ENCODE measurements around the gene PPP1R15B.

DNA sequence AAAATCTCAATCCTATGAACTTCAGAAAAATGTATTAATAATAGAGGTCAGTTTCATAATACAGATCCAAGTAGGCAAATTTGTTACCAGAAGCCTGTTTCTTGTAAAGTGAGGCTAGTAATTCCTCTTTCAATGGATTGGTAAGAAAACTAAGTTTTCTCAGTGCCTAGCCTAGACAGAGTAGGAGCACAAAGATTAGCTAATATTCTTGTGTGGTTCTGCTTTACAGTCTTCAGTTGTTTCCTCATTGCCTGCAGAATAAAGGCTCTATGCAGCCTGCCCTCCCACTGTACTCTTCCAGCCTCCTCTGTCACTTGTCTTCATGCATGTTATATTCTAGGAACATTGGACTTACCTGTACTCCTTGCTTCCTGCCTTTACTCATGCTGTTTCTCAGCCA lies 2.4 kb upstream of the PPP1R15B start:
- TF ChIP-seq, protein P1, sequence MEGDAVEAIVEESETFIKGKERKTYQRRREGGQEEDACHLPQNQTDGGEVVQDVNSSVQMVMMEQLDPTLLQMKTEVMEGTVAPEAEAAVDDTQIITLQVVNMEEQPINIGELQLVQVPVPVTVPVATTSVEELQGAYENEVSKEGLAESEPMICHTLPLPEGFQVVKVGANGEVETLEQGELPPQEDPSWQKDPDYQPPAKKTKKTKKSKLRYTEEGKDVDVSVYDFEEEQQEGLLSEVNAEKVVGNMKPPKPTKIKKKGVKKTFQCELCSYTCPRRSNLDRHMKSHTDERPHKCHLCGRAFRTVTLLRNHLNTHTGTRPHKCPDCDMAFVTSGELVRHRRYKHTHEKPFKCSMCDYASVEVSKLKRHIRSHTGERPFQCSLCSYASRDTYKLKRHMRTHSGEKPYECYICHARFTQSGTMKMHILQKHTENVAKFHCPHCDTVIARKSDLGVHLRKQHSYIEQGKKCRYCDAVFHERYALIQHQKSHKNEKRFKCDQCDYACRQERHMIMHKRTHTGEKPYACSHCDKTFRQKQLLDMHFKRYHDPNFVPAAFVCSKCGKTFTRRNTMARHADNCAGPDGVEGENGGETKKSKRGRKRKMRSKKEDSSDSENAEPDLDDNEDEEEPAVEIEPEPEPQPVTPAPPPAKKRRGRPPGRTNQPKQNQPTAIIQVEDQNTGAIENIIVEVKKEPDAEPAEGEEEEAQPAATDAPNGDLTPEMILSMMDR (IDR thresholded peaks at IDR 0.05) = no peak
- TF ChIP-seq POLR2A (IDR thresholded peaks at IDR 0.05) = no peak
